Inferior parietal cortex (tissue), 1 donor: ENCODE data around the gene PRAMEF26.
"Not testable (repeated sequence)": the region's sequence is repeated elsewhere in the genome, so short reads cannot be mapped to it uniquely, and the experiment has no call there.

Experiments used
- DNase-seq: peaks from one replicate; pipeline ENCODE4 v3.0.0-alpha.2; 2016; ENCODE audit errors: extremely low spot score

The PRAMEF26 gene

GRCh38 chr1:13155909-13156308 lies at the start of gene PRAMEF26:
PRAMEF26 (minus strand) TSS chr1:13156009; CDS start chr1:13153095, 2,914 bp downstream.
- DNase-seq = not testable (repeated sequence)

- DNase-seq = not testable (repeated sequence)
These were observed 45.5 kb upstream of the PRAMEF26 start, which contains the start of gene PRAMEF13 for GRCh38 chr1:13201309-13201708. PRAMEF13 (minus strand) TSS chr1:13201409; CDS start chr1:13199589, 1,820 bp downstream.

DNA sequence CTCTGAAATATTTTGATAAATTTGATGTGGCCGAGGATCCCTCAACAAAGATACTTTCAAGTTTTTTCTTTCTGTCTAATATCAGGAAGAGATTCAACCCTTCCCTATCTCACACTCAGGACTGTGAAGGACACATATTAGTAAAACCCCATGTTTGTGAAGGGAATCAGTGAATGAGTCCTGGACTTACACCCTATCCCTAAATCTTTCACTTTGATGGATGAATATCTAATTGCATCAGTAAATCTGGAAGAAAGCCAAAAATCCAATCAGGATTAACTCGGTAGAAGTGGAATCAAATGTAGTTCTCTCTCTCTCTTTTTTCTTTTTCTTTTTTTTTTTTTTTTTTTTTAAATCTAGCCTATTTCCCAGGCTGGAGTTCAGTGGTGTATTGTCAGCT lies 15.7 kb upstream of the PRAMEF26 start, which contains the start of gene PRAMEF9:
Gene PRAMEF9 (plus strand): TSS at position 301 of the 400 bp plus-strand sequence. CDS start 3,433 bp downstream, outside the sequence.
- not testable (repeated sequence) for DNase-seq

- not testable (repeated sequence) for DNase-seq
These were observed 9.7 kb upstream of the PRAMEF26 start, which contains the start of gene HNRNPCL4 for GRCh38 chr1:13165531-13165930. HNRNPCL4 (minus strand) TSS chr1:13165631; CDS start chr1:13165467, 164 bp downstream.

DNA sequence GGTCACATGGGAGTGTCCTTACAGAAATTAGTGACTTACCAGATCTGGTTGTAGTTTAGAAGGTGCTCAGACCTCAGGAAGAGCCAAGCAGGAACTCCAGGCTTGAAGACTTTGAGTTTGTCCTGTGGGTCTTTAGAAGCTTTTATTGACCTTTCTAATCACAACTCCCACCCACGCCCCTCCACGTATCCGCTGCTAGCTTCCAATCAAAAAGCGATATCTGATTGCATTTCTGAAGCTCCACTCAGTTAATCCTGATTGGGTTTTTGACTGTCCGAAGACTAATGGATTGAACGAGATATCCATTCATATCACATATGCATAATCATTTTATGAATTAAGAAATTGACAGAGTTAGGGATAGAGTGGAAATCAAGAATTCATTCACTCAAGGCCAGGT lies 39.1 kb downstream of the PRAMEF26 start, which contains the start of gene HNRNPCL2:
Gene HNRNPCL2 (minus strand): TSS at position 101 of the 400 bp plus-strand sequence. CDS start 454 bp downstream, outside the sequence.
- DNase-seq = not testable (repeated sequence)
